HG02981 (cell line): ENCODE data around the gene ZKSCAN2.

ENCODE experiments used
- ATAC-seq: cut with Tn5 transposase; IDR thresholded peaks from one replicate; pipeline ENCODE4 v1.9.1; 2021; ENCODE audit warnings: mild to moderate bottlenecking, moderate library complexity; ENCODE audit not compliant: unreplicated experiment

ZKSCAN2 gene

GRCh38 chr16:25224731-25225319 lies 32.8 kb downstream of the ZKSCAN2 start:
- no peak for ATAC-seq

GRCh38 chr16:25223964-25224363 lies 33.7 kb downstream of the ZKSCAN2 start:
- no peak for ATAC-seq

GRCh38 chr16:25222959-25223358 lies 34.7 kb downstream of the ZKSCAN2 start:
- ATAC-seq = no peak

GRCh38 chr16:25219070-25219737 lies 38.4 kb downstream of the ZKSCAN2 start:
- no peak for ATAC-seq

- no peak for ATAC-seq
Measured at GRCh38 chr16:25217921-25218320, 39.7 kb downstream of the ZKSCAN2 start.

GRCh38 chr16:25217112-25217511 lies 40.5 kb downstream of the ZKSCAN2 start:
- ATAC-seq = no peak

- ATAC-seq = no peak
Measured at GRCh38 chr16:25213709-25214397, 43.8 kb downstream of the ZKSCAN2 start.

- ATAC-seq = no peak
Measured at GRCh38 chr16:25212636-25213035, 45.0 kb downstream of the ZKSCAN2 start.

GRCh38 chr16:25210758-25211157 lies 46.9 kb downstream of the ZKSCAN2 start:
- ATAC-seq = no peak

GRCh38 chr16:25199457-25199856 lies 58.2 kb downstream of the ZKSCAN2 start:
- no peak for ATAC-seq

GRCh38 chr16:25198021-25198420 lies 59.6 kb downstream of the ZKSCAN2 start:
- ATAC-seq = no peak

GRCh38 chr16:25194273-25194878 lies 63.3 kb downstream of the ZKSCAN2 start:
- ATAC-seq = no peak

GRCh38 chr16:25192096-25192495 lies 65.5 kb downstream of the ZKSCAN2 start:
- no peak for ATAC-seq

GRCh38 chr16:25189305-25189704 lies 68.3 kb downstream of the ZKSCAN2 start:
- ATAC-seq = no peak

- ATAC-seq = no peak
Measured at GRCh38 chr16:25187491-25187795, 70.2 kb downstream of the ZKSCAN2 start.
